GM21529 (cell line): ENCODE measurements around the gene CEACAM6.

ENCODE experiments used
- ATAC-seq: cut with Tn5 transposase; IDR thresholded peaks from one replicate; pipeline ENCODE4 v1.9.1; 2021; ENCODE audit not compliant: unreplicated experiment

Gene CEACAM6

GRCh38 chr19:41795031-41795461, 39.7 kb downstream of the CEACAM6 start:
- ATAC-seq, result peak; percentile 48

GRCh38 chr19:41796362-41796761, 41.0 kb downstream of the CEACAM6 start, which contains the start of gene CEACAM3:
TSS of gene CEACAM3 (plus strand) at chr19:41796587. CDS start at chr19:41796678, 91 bp downstream.
- no peak for ATAC-seq

- ATAC-seq, result no peak
These were observed 41.6 kb downstream of the CEACAM6 start for GRCh38 chr19:41796901-41797300.

GRCh38 chr19:41799444-41800000, 44.2 kb downstream of the CEACAM6 start:
- no peak for ATAC-seq

GRCh38 chr19:41801031-41801430, 45.7 kb downstream of the CEACAM6 start:
- no peak for ATAC-seq

GRCh38 chr19:41801792-41802211, 46.5 kb downstream of the CEACAM6 start:
- no peak for ATAC-seq

- ATAC-seq, result no peak
These were observed 47.4 kb downstream of the CEACAM6 start for GRCh38 chr19:41802770-41803169.

- no peak for ATAC-seq
These were observed 49.0 kb downstream of the CEACAM6 start for GRCh38 chr19:41804336-41804735.

- no peak for ATAC-seq
These were observed 51.8 kb downstream of the CEACAM6 start for GRCh38 chr19:41807176-41807575.

GRCh38 chr19:41808663-41809566, 53.6 kb downstream of the CEACAM6 start:
- no peak for ATAC-seq

- no peak for ATAC-seq
These were observed 55.0 kb downstream of the CEACAM6 start for GRCh38 chr19:41810301-41810700.

- no peak for ATAC-seq
These were observed 55.7 kb downstream of the CEACAM6 start for GRCh38 chr19:41811036-41811435.

GRCh38 chr19:41811981-41812380, 56.7 kb downstream of the CEACAM6 start:
- no peak for ATAC-seq

GRCh38 chr19:41813911-41814310, 58.6 kb downstream of the CEACAM6 start:
- no peak for ATAC-seq

- ATAC-seq, result no peak
These were observed 60.0 kb downstream of the CEACAM6 start for GRCh38 chr19:41815301-41815700.

GRCh38 chr19:41816761-41817160, 61.4 kb downstream of the CEACAM6 start:
- ATAC-seq, result no peak

- no peak for ATAC-seq
These were observed 65.8 kb downstream of the CEACAM6 start for GRCh38 chr19:41821003-41821735.
